Measurements from ENCODE around the gene DIAPH2.

Gene DIAPH2

GRCh38 chrX:97522307-97522706 is 837.7 kb downstream of the DIAPH2 start:
- DNase-seq: no peak

GRCh38 chrX:97524340-97524739 is 839.7 kb downstream of the DIAPH2 start:
- DNase-seq: no peak

GRCh38 chrX:97524997-97525396 is 840.4 kb downstream of the DIAPH2 start:
- DNase-seq: no peak

- DNase-seq: no peak
Measured at GRCh38 chrX:97525981-97526380, 841.3 kb downstream of the DIAPH2 start.

GRCh38 chrX:97527725-97528124 is 843.1 kb downstream of the DIAPH2 start:
- DNase-seq: no peak

GRCh38 chrX:97529536-97530200 is 845.0 kb downstream of the DIAPH2 start:
- DNase-seq: no peak

- DNase-seq: no peak
Measured at GRCh38 chrX:97531825-97532224, 847.2 kb downstream of the DIAPH2 start.

- DNase-seq: no peak
Measured at GRCh38 chrX:97538745-97539144, 854.1 kb downstream of the DIAPH2 start.

GRCh38 chrX:97539970-97540519 is 855.4 kb downstream of the DIAPH2 start:
- no peak for DNase-seq

GRCh38 chrX:97547877-97548578 is 863.4 kb downstream of the DIAPH2 start:
- DNase-seq: no peak

- no peak for DNase-seq
Measured at GRCh38 chrX:97551821-97552220, 867.2 kb downstream of the DIAPH2 start.

- DNase-seq: no peak
Measured at GRCh38 chrX:97553833-97554232, 869.2 kb downstream of the DIAPH2 start.

- DNase-seq: no peak
Measured at GRCh38 chrX:97556359-97556758, 871.7 kb downstream of the DIAPH2 start.

GRCh38 chrX:97563531-97564133 is 879.0 kb downstream of the DIAPH2 start:
- DNase-seq: peak; percentile 20

GRCh38 chrX:97564496-97564895 is 879.9 kb downstream of the DIAPH2 start:
- no peak for DNase-seq

- DNase-seq: no peak
Measured at GRCh38 chrX:97587171-97587570, 902.5 kb downstream of the DIAPH2 start.

GRCh38 chrX:97594646-97595224 is 910.1 kb downstream of the DIAPH2 start:
- no peak for DNase-seq

GRCh38 chrX:97597954-97598353 is 913.3 kb downstream of the DIAPH2 start:
- DNase-seq: no peak

GRCh38 chrX:97602465-97603258 is 918.0 kb downstream of the DIAPH2 start:
- no peak for DNase-seq

- DNase-seq: no peak
Measured at GRCh38 chrX:97605271-97605670, 920.6 kb downstream of the DIAPH2 start.

- DNase-seq: no peak
Measured at GRCh38 chrX:97609357-97609756, 924.7 kb downstream of the DIAPH2 start.

- no peak for DNase-seq
Measured at GRCh38 chrX:97609938-97610337, 925.3 kb downstream of the DIAPH2 start.

All from activated effector memory CD4-positive, alpha-beta T cell treated with Interleukin-2 at 50 U/mL for 16 hours (primary cell).